ENCODE data around the gene AUTS2.

DNA sequence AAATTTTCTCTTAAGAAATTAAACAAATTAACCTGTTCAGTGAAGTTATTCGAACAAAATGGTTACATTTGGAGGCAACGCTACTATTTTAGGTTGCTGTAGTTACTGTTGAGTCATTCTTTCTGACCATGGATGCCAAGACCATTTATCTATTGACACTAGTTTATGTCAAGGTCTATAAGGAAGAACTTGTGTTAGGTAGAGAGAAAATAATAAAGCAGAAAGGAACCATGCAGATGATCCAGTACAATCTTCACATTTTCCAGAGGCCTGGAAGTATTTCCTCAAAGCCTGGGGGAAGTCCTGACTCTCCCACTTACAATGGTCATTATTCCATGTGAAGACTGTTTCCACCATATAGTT lies 925.7 kb downstream of the AUTS2 start:
- TF ChIP-seq SUZ12 (IDR thresholded peaks at IDR 0.05; ENCODE audit: extremely low read depth, insufficient read depth, insufficient read length) (no peak), ZNF274 (IDR thresholded peaks at IDR 0.05; ENCODE audit: low read depth, low read length) (no peak)
